ENCODE measurements around the gene POC1B.

POC1B gene

GRCh38 chr12:89494411-89495231 is 31.2 kb downstream of the POC1B start:
- DNase-seq: no peak

- DNase-seq: no peak
These were observed 32.1 kb downstream of the POC1B start for GRCh38 chr12:89493670-89494302.

GRCh38 chr12:89492883-89493282 is 33.0 kb downstream of the POC1B start:
- DNase-seq: no peak

- no peak for DNase-seq
These were observed 34.9 kb downstream of the POC1B start for GRCh38 chr12:89490922-89491321.

GRCh38 chr12:89486264-89486663 is 39.6 kb downstream of the POC1B start:
- no peak for DNase-seq

- no peak for DNase-seq
These were observed 41.4 kb downstream of the POC1B start for GRCh38 chr12:89484470-89484869.

- no peak for DNase-seq
These were observed 44.5 kb downstream of the POC1B start for GRCh38 chr12:89481213-89481914.

- no peak for DNase-seq
These were observed 45.9 kb downstream of the POC1B start for GRCh38 chr12:89479982-89480381.

- no peak for DNase-seq
These were observed 48.1 kb downstream of the POC1B start for GRCh38 chr12:89477633-89478279.

GRCh38 chr12:89476904-89477595 is 48.8 kb downstream of the POC1B start:
- DNase-seq: no peak

- no peak for DNase-seq
These were observed 49.6 kb downstream of the POC1B start for GRCh38 chr12:89476232-89476631.

- DNase-seq: no peak
These were observed 50.5 kb downstream of the POC1B start for GRCh38 chr12:89475203-89475990.

- DNase-seq: no peak
These were observed 51.2 kb downstream of the POC1B start for GRCh38 chr12:89474615-89475014.

GRCh38 chr12:89472508-89472907 is 53.3 kb downstream of the POC1B start:
- DNase-seq: no peak

GRCh38 chr12:89470741-89471509 is 54.9 kb downstream of the POC1B start:
- DNase-seq: peak in 3 of 6 experiments; percentile 15 to 47 (median 33)

GRCh38 chr12:89469361-89469760 is 56.5 kb downstream of the POC1B start:
- no peak for DNase-seq

- DNase-seq: peak in 3 of 6 experiments; percentile 9 to 28 (median 22)
These were observed 57.1 kb downstream of the POC1B start for GRCh38 chr12:89468648-89469326.

- no peak for DNase-seq
These were observed 57.8 kb downstream of the POC1B start for GRCh38 chr12:89468017-89468416.

GRCh38 chr12:89464974-89465592 is 60.8 kb downstream of the POC1B start:
- DNase-seq: no peak
